SU-DHL-6 (cell line): ENCODE data around the gene GSTM5.

Experiments used
- EZH2phosphoT487 ChIP-seq: fragments of 200-600 bp; sonication (generic), shearing (Covaris generic); conservative IDR thresholded peaks from 2 replicates; pipeline ENCODE4 v1.6.1; 2018; ENCODE audit warnings: mild to moderate bottlenecking, antibody characterized with exemption, low read length, moderate library complexity, mixed read lengths
- TF ChIP-seq, protein P1 (sequence below): fragments of 200-600 bp; sonication (generic); IDR thresholded peaks from one replicate; pipeline ENCODE4 v1.5.1; 2017; ENCODE audit warnings: antibody characterized with exemption, mild to moderate bottlenecking, low read length, moderate library complexity; ENCODE audit not compliant: insufficient read depth, poor library complexity, severe bottlenecking

GRCh38 chr1:109733236-109733870, 21.3 kb downstream of the GSTM5 start:
- TF ChIP-seq, protein P1, sequence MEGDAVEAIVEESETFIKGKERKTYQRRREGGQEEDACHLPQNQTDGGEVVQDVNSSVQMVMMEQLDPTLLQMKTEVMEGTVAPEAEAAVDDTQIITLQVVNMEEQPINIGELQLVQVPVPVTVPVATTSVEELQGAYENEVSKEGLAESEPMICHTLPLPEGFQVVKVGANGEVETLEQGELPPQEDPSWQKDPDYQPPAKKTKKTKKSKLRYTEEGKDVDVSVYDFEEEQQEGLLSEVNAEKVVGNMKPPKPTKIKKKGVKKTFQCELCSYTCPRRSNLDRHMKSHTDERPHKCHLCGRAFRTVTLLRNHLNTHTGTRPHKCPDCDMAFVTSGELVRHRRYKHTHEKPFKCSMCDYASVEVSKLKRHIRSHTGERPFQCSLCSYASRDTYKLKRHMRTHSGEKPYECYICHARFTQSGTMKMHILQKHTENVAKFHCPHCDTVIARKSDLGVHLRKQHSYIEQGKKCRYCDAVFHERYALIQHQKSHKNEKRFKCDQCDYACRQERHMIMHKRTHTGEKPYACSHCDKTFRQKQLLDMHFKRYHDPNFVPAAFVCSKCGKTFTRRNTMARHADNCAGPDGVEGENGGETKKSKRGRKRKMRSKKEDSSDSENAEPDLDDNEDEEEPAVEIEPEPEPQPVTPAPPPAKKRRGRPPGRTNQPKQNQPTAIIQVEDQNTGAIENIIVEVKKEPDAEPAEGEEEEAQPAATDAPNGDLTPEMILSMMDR, result no peak
- TF ChIP-seq EZH2phosphoT487, result no peak
